Loucy (cell line): Measurements from ENCODE around the gene TMEM184A.

ENCODE experiments used
- H2AFZ ChIP-seq: fragments of 200-600 bp; sonication (generic); 2 replicates; pipeline ENCODE4 v1.6.0; 2016; ENCODE audit warnings: antibody characterized with exemption, mild to moderate bottlenecking, low read length, moderate library complexity
- H3F3A ChIP-seq: fragments of 200-600 bp; 2 replicates; pipeline ENCODE4 v1.6.0; 2016; ENCODE audit warnings: antibody characterized with exemption, low read depth, mild to moderate bottlenecking
- H3K27me3 ChIP-seq: fragments of 200-600 bp; sonication (generic); 2 replicates; pipeline ENCODE4 v1.6.1; 2014; ENCODE audit warnings: low read length, mild to moderate bottlenecking; ENCODE audit not compliant: insufficient read depth, poor library complexity, severe bottlenecking
- H3K36me3 ChIP-seq: fragments of 200-600 bp; sonication (generic); 2 replicates; pipeline ENCODE4 v1.6.1; 2016; ENCODE audit warnings: low read length; ENCODE audit not compliant: insufficient read depth
- H3K4me1 ChIP-seq: fragments of 200-600 bp; sonication (generic); 2 replicates; pipeline ENCODE4 v1.5.1; 2014; ENCODE audit warnings: low read length, mild to moderate bottlenecking; ENCODE audit not compliant: insufficient read depth, poor library complexity, severe bottlenecking
- H3K4me2 ChIP-seq: fragments of 200-600 bp; sonication (generic); 2 replicates; pipeline ENCODE4 v1.6.0; 2014; ENCODE audit warnings: antibody characterized with exemption, low read length, low read depth, mild to moderate bottlenecking; ENCODE audit not compliant: poor library complexity, severe bottlenecking
- H3K4me3 ChIP-seq: fragments of 200-600 bp; sonication (generic); 2 replicates; pipeline ENCODE4 v1.5.1; 2014; ENCODE audit warnings: low read length, mild to moderate bottlenecking, mixed read lengths; ENCODE audit not compliant: poor library complexity, severe bottlenecking
- H3K79me2 ChIP-seq: fragments of 200-600 bp; sonication (generic); 2 replicates; pipeline ENCODE4 v1.6.1; 2014; ENCODE audit warnings: low read length; ENCODE audit not compliant: insufficient read depth
- H3K9ac ChIP-seq: fragments of 200-600 bp; sonication (generic); 2 replicates; pipeline ENCODE4 v1.6.0; 2014; ENCODE audit warnings: mild to moderate bottlenecking, low read depth, low read length, moderate library complexity; ENCODE audit not compliant: poor library complexity, severe bottlenecking
- H3K9me2 ChIP-seq: fragments of 200-600 bp; sonication (generic); replicated peaks from 2 replicates; pipeline ENCODE4 v1.6.1; 2016; ENCODE audit warnings: low read depth, low read length, mixed read lengths
- H3K9me3 ChIP-seq: fragments of 200-600 bp; sonication (generic); 2 replicates; pipeline ENCODE4 v1.6.1; 2014; ENCODE audit warnings: mild to moderate bottlenecking, antibody characterized with exemption, low read length, low read depth; ENCODE audit not compliant: insufficient read depth
- H4K20me1 ChIP-seq: fragments of 200-600 bp; sonication (generic); 2 replicates; pipeline ENCODE4 v1.6.0; 2014; ENCODE audit warnings: antibody characterized with exemption, low read length, mild to moderate bottlenecking; ENCODE audit not compliant: insufficient read depth, poor library complexity, severe bottlenecking
- CTCF ChIP-seq: fragments of 200-600 bp; sonication (generic); conservative IDR thresholded peaks from 2 replicates; pipeline ENCODE4 v1.5.1; 2014; ENCODE audit warnings: mild to moderate bottlenecking, antibody characterized with exemption, low read length
- EZH2phosphoT487 ChIP-seq: fragments of 200-600 bp; IDR thresholded peaks from 2 replicates; pipeline ENCODE4 v1.6.1; 2018; ENCODE audit warnings: antibody characterized with exemption, mild to moderate bottlenecking, moderate library complexity, borderline replicate concordance

TMEM184A gene

GRCh38 chr7:1539181-1539881 lies 16.7 kb downstream of the TMEM184A start:
- Histone ChIP-seq H3F3A (no peaks in the 10 kb centered on the region), H3K9me2 (no peaks in the 10 kb centered on the region), H3K4me1 (peaks cover 3% of the 10 kb centered on the region), H3K4me2 (no peak overlapping the region), H3K4me3 (no peak overlapping the region), H4K20me1 (peaks cover 59% of the 10 kb centered on the region), H3K9me3 (no peaks in the 10 kb centered on the region), H2AFZ (no peak overlapping the region), H3K9ac (no peak overlapping the region), H3K27me3 (no peaks in the 10 kb centered on the region), H3K79me2 (peaks cover 56% of the 10 kb centered on the region), H3K36me3 (peaks cover 62% of the 10 kb centered on the region; the same call in 1 of the 2 replicates)
- TF ChIP-seq CTCF, result no peak

GRCh38 chr7:1538544-1539180 lies 17.3 kb downstream of the TMEM184A start:
- Histone ChIP-seq H3F3A (no peaks in the 10 kb centered on the region), H3K36me3 (peaks cover 60% of the 10 kb centered on the region; the same call in 1 of the 2 replicates), H4K20me1 (peaks cover 66% of the 10 kb centered on the region), H3K4me3 (no peak overlapping the region), H3K4me2 (no peak overlapping the region), H3K27me3 (no peaks in the 10 kb centered on the region), H3K9me3 (no peaks in the 10 kb centered on the region), H3K9ac (no peak overlapping the region), H3K79me2 (peaks cover 62% of the 10 kb centered on the region), H2AFZ (no peak overlapping the region), H3K4me1 (peaks cover 8% of the 10 kb centered on the region), H3K9me2 (no peaks in the 10 kb centered on the region)
- no peak for TF ChIP-seq EZH2phosphoT487
- TF ChIP-seq CTCF, result no peak

- H3K4me1 ChIP-seq, result peaks cover 17% of the 10 kb centered on the region
- no peak overlapping the region for H3K4me3 ChIP-seq
- no peak overlapping the region for H3K4me2 ChIP-seq
- peaks cover 52% of the 10 kb centered on the region; the same call in 1 of the 2 replicates for H3K36me3 ChIP-seq
- H3K9me3 ChIP-seq, result no peaks in the 10 kb centered on the region
- H3K9me2 ChIP-seq, result no peaks in the 10 kb centered on the region
- peaks cover 74% of the 10 kb centered on the region for H4K20me1 ChIP-seq
- no peak overlapping the region for H3K9ac ChIP-seq
- TF ChIP-seq EZH2phosphoT487, result no peak
- no peak for TF ChIP-seq CTCF
- H3K27me3 ChIP-seq, result no peaks in the 10 kb centered on the region
- H2AFZ ChIP-seq, result no peak overlapping the region
- no peaks in the 10 kb centered on the region for H3F3A ChIP-seq
- H3K79me2 ChIP-seq, result peaks cover 71% of the 10 kb centered on the region
These were observed 18.2 kb downstream of the TMEM184A start for GRCh38 chr7:1537535-1538412.
